Measurements from ENCODE around the gene SPACA9. TPM values are rescaled to one million over a fixed set of nuclear protein-coding genes. Genes with fewer than 3 reads are reported as not detected.

SPACA9 gene
- total RNA-seq, 1 experiment from 2014 or later = 19.2 TPM

GRCh38 chr9:132858751-132859150 is 19.9 kb upstream of the SPACA9 start:
- Histone ChIP-seq H3F3A (ENCODE audit: insufficient read depth, low read depth) (no peaks in the 10 kb centered on the region), H3K27me3 (ENCODE audit: insufficient read depth, low read depth) (no peaks in the 10 kb centered on the region), H4K20me1 (ENCODE audit: insufficient read depth) (no peaks in the 10 kb centered on the region), H2AFZ (no peak overlapping the region), H3K9me3 (ENCODE audit: insufficient read depth, low read depth) (no peaks in the 10 kb centered on the region), H3K4me3 (no peak overlapping the region), H3K9me2 (ENCODE audit: insufficient read depth) (no peaks in the 10 kb centered on the region), H3K4me1 (replicated peaks; ENCODE audit: insufficient read depth) (no peaks in the 10 kb centered on the region), H3K27ac (no peak overlapping the region), H3K36me3 (ENCODE audit: low read depth) (no peaks in the 10 kb centered on the region), H3K4me2 (no peak overlapping the region), H3K79me2 (ENCODE audit: low read depth) (no peaks in the 10 kb centered on the region)
- intact Hi-C loops (cut with micrococcal nuclease; ENCODE audit: unreplicated experiment) = no loop called here
- no TSS peak for BruUV-seq (replicated peaks)
- TF ChIP-seq, protein P1, sequence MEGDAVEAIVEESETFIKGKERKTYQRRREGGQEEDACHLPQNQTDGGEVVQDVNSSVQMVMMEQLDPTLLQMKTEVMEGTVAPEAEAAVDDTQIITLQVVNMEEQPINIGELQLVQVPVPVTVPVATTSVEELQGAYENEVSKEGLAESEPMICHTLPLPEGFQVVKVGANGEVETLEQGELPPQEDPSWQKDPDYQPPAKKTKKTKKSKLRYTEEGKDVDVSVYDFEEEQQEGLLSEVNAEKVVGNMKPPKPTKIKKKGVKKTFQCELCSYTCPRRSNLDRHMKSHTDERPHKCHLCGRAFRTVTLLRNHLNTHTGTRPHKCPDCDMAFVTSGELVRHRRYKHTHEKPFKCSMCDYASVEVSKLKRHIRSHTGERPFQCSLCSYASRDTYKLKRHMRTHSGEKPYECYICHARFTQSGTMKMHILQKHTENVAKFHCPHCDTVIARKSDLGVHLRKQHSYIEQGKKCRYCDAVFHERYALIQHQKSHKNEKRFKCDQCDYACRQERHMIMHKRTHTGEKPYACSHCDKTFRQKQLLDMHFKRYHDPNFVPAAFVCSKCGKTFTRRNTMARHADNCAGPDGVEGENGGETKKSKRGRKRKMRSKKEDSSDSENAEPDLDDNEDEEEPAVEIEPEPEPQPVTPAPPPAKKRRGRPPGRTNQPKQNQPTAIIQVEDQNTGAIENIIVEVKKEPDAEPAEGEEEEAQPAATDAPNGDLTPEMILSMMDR (conservative IDR thresholded peaks at IDR 0.05) = no peak
- no peak for TF ChIP-seq EZH2 (IDR thresholded peaks at IDR 0.05; ENCODE audit: low read depth)
- no peak for DNase-seq
- ChIA-PET POLR2A (ENCODE audit: unreplicated experiment) (no interaction called here), CTCF (no interaction called here)

DNA sequence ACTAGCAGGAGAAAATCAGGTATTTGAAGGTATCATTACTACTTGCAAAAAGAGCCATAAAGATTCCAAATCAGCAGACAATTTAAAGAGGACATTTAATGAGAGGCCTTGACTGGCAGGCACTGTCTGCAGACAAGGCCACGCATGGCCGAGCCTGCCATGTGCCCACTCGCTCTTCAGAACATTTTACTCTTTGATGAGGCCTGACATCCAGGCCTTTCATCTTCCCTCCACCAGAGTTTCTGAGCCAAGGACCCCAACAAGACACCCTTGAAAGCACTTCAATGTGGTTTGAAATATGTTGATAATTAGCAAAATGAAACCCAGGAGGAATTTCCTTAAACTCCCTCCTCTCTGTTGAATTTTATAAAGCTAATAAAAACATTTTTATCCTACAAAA is 17.0 kb upstream of the SPACA9 start:
- no peak for TF ChIP-seq EZH2 (IDR thresholded peaks at IDR 0.05; ENCODE audit: low read depth)
- TF ChIP-seq, protein P1 (conservative IDR thresholded peaks at IDR 0.05) = no peak
- Histone ChIP-seq H3K79me2 (ENCODE audit: low read depth) (no peaks in the 10 kb centered on the region), H3K9me2 (ENCODE audit: insufficient read depth) (no peaks in the 10 kb centered on the region), H3K27ac (no peak overlapping the region), H4K20me1 (ENCODE audit: insufficient read depth) (no peaks in the 10 kb centered on the region), H2AFZ (no peak overlapping the region), H3K4me1 (replicated peaks; ENCODE audit: insufficient read depth) (no peaks in the 10 kb centered on the region), H3K4me3 (no peak overlapping the region), H3K9me3 (ENCODE audit: insufficient read depth, low read depth) (no peaks in the 10 kb centered on the region), H3K36me3 (ENCODE audit: low read depth) (no peaks in the 10 kb centered on the region), H3F3A (ENCODE audit: insufficient read depth, low read depth) (no peaks in the 10 kb centered on the region), H3K27me3 (ENCODE audit: insufficient read depth, low read depth) (no peaks in the 10 kb centered on the region), H3K4me2 (no peak overlapping the region)
- CTCF ChIA-PET = interaction anchor here (0.6 kb wide), 1 partner anchor 15 kb away, joined by 3 read pairs; no protein-coding TSS in a partner anchor
- intact Hi-C loops (cut with micrococcal nuclease; ENCODE audit: unreplicated experiment) = no loop called here
- no peak for DNase-seq
- BruUV-seq (replicated peaks) = no TSS peak
- POLR2A ChIA-PET (ENCODE audit: unreplicated experiment) = no interaction called here

DNA sequence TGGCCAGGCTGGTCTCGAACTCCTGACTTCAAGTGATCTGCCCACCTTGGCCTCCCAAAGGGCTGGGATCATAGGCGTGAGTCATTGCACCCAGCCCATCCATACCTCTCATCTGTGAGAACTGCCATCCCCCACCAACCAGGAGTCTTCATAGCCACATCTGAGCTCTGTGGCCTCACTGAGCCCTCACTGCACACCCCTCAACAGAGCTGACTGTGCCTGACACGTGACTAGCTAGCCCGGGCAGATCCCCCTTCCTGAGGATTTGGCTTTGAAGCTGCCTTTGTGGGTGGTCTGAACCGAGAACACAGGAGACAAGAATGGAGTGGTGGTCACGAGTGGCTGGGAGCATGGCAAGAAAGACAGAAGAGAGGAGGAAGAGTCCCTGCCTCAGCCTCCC is 16.2 kb upstream of the SPACA9 start:
- no peaks in the 10 kb centered on the region for H3K9me2 ChIP-seq (ENCODE audit: insufficient read depth)
- no peaks in the 10 kb centered on the region for H3K4me1 ChIP-seq (replicated peaks; ENCODE audit: insufficient read depth)
- no peak overlapping the region for H3K4me3 ChIP-seq
- no peaks in the 10 kb centered on the region for H3K36me3 ChIP-seq (ENCODE audit: low read depth)
- POLR2A ChIA-PET (ENCODE audit: unreplicated experiment) = no interaction called here
- H2AFZ ChIP-seq = no peak overlapping the region
- H3K27me3 ChIP-seq (ENCODE audit: insufficient read depth, low read depth) = no peaks in the 10 kb centered on the region
- no peaks in the 10 kb centered on the region for H4K20me1 ChIP-seq (ENCODE audit: insufficient read depth)
- BruUV-seq (replicated peaks) = no TSS peak
- H3K79me2 ChIP-seq (ENCODE audit: low read depth) = no peaks in the 10 kb centered on the region
- CTCF ChIA-PET = interaction anchor here (0.6 kb wide), 1 partner anchor 15 kb away, joined by 3 read pairs; no protein-coding TSS in a partner anchor
- H3K9me3 ChIP-seq (ENCODE audit: insufficient read depth, low read depth) = no peaks in the 10 kb centered on the region
- no peak overlapping the region for H3K4me2 ChIP-seq
- no peak overlapping the region for H3K27ac ChIP-seq
- H3F3A ChIP-seq (ENCODE audit: insufficient read depth, low read depth) = no peaks in the 10 kb centered on the region
- no peak for TF ChIP-seq EZH2 (IDR thresholded peaks at IDR 0.05; ENCODE audit: low read depth)
- TF ChIP-seq, protein P1 (conservative IDR thresholded peaks at IDR 0.05) = no peak
- intact Hi-C loops (cut with micrococcal nuclease; ENCODE audit: unreplicated experiment) = no loop called here
- no peak for DNase-seq
